NT2/D1 (cell line): ENCODE measurements around the gene ZKSCAN4.

Experiments
- DNase-seq: peaks from one replicate; pipeline ENCODE4 v3.0.0-alpha.2; 2011; ENCODE audit warnings: low read depth, low spot score
- H3K27me3 ChIP-seq: 2 replicates; pipeline ENCODE4 v1.6.0; 2011; ENCODE audit warnings: mild to moderate bottlenecking; ENCODE audit not compliant: insufficient read length, insufficient read depth
- H3K36me3 ChIP-seq: 2 replicates; pipeline ENCODE4 v1.6.1; 2011; ENCODE audit warnings: mild to moderate bottlenecking, low read length, mixed read lengths; ENCODE audit not compliant: insufficient read depth, insufficient read length
- H3K4me1 ChIP-seq: 2 replicates; pipeline ENCODE4 v1.5.1; 2011; ENCODE audit not compliant: insufficient read depth, insufficient read length
- H3K4me3 ChIP-seq: 2 replicates; pipeline ENCODE4 v1.5.1; 2011; ENCODE audit warnings: low read depth; ENCODE audit not compliant: insufficient read length
- H3K9ac ChIP-seq: 2 replicates; pipeline ENCODE4 v1.6.0; 2011; ENCODE audit warnings: low read depth; ENCODE audit not compliant: insufficient read length
- H3K9me3 ChIP-seq: 2 replicates; pipeline ENCODE4 v1.5.1; 2011; ENCODE audit warnings: mild to moderate bottlenecking, low read length; ENCODE audit not compliant: insufficient read depth
- SUZ12 ChIP-seq: IDR thresholded peaks from 2 replicates; pipeline ENCODE4 v1.6.1; 2011; ENCODE audit not compliant: insufficient read length, insufficient read depth; ENCODE audit errors: extremely low read depth
- YY1 ChIP-seq: IDR thresholded peaks from 2 replicates; pipeline ENCODE4 v1.6.1; 2011; ENCODE audit not compliant: insufficient read length, insufficient read depth
- ZNF274 ChIP-seq: IDR thresholded peaks from 2 replicates; pipeline ENCODE4 v1.6.1; 2011; ENCODE audit warnings: mild to moderate bottlenecking, low read depth, low read length

The ZKSCAN4 gene

DNA sequence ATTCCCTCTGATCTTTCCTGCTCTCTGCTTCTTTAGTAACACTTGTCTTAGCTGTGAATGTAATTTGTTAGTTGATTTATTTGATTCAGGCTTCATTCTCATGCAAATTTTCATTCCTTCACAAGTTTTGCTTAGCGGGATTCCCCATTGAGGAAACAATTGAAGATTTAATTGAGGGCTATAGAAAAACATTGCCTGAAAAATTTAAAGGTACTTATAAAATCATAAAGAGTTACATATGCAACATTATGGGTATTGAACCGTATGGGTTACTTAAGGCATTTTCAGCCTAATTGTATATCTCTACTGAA lies 38.9 kb downstream of the ZKSCAN4 start:
- TF ChIP-seq YY1: no peak
- no peak for TF ChIP-seq SUZ12
- TF ChIP-seq ZNF274: no peak
- H3K27me3 ChIP-seq: peaks cover 68% of the 10 kb centered on the region
- H3K9me3 ChIP-seq: peaks cover 10% of the 10 kb centered on the region; the same call in 1 of the 2 replicates
- H3K4me1 ChIP-seq: peaks cover 5% of the 10 kb centered on the region
- H3K9ac ChIP-seq: no peak overlapping the region
- H3K36me3 ChIP-seq: no peaks in the 10 kb centered on the region
- H3K4me3 ChIP-seq: no peak overlapping the region
- no peak for DNase-seq

DNA sequence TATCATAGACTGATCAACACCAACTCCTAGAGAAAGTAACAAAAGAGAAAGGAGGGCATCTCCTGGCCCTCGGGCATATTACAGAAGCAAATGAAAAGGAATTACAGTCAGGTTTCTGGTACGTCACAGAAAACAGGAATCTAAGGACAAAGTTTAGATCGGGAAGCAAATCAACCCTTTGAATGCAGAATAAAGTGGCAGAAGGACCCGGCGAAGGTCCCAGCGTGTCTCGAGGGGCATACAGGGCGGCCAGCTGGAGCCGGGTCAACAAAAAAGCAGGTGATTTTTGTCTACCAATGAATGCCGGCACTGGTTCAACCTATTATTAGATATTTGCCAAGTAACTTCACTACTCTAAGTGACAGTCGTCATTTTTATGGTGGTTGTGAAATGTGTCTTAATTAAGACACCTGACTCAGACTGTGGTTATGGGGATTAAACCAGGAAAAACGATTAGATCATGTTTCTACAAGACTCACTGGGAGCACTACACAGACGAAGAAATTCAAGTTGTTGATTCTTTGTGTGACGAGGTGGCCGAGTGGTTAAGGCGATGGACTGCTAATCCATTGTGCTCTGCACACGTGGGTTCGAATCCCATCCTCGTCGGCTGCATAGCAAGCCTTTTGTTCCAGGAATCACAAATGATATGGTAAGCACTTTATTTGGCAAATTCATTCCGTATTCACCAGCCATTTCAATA lies 39.4 kb downstream of the ZKSCAN4 start:
- DNase-seq: peak; percentile 42
- peaks cover 5% of the 10 kb centered on the region; the same call in 1 of the 2 replicates for H3K9me3 ChIP-seq

DNA sequence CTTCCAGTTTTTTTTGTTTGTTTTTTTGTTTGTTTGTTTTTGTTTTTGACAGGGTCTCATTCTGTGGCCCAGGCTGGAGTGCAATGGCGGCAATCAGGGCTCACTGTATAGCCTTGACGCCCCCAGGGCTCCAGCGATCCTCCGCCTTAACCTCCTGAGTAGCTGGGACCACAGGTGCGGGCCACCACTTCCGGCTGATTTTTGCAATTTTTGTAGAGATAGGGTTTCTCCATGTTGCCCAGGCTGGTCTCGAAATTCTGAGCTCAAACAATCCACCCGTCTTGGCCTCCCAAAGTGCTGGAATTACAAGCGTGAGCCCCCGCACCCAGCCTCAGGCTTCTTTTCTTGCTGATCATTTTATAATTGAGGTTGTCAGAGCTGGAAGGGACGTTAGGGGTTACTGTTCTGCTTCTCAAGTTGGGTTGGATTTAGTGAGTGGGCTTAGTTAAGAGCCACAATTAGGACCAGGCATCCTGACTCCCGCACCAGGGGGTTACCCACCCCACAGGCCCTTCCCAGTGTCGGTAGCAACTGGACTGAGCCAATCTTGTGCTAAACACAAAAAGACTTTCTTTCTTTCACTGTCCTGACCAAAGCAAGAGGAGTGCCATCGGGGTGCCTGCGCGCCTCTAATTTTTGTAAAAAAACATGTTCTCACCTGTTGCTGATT lies 40.1 kb downstream of the ZKSCAN4 start:
- no peaks in the 10 kb centered on the region for H3K36me3 ChIP-seq
- H3K9ac ChIP-seq: peak overlapping the region; percentile 21
- H3K4me3 ChIP-seq: peak overlapping the region; percentile 32
- no peaks in the 10 kb centered on the region for H3K9me3 ChIP-seq
- peaks cover 5% of the 10 kb centered on the region for H3K4me1 ChIP-seq
- TF ChIP-seq ZNF274 (no peak), SUZ12 (no peak), YY1 (no peak)
- DNase-seq: no peak
- peaks cover 73% of the 10 kb centered on the region for H3K27me3 ChIP-seq

More for the DNA sequence above, 39.4 kb downstream of the ZKSCAN4 start:
- H3K4me3 ChIP-seq: peak overlapping the region; percentile 32
- H3K27me3 ChIP-seq: peaks cover 68% of the 10 kb centered on the region
- H3K36me3 ChIP-seq: no peaks in the 10 kb centered on the region
- no peak for TF ChIP-seq ZNF274
- no peak for TF ChIP-seq YY1
- TF ChIP-seq SUZ12: no peak
- peak overlapping the region; percentile 21 for H3K9ac ChIP-seq
- peaks cover 5% of the 10 kb centered on the region for H3K4me1 ChIP-seq

- Histone ChIP-seq H3K4me1 (no peaks in the 10 kb centered on the region), H3K4me3 (no peak overlapping the region), H3K36me3 (no peaks in the 10 kb centered on the region), H3K9me3 (no peaks in the 10 kb centered on the region), H3K27me3 (peaks cover 92% of the 10 kb centered on the region), H3K9ac (no peak overlapping the region)
- DNase-seq: no peak
- no peak for TF ChIP-seq ZNF274
- TF ChIP-seq YY1: no peak
- no peak for TF ChIP-seq SUZ12
Observed at GRCh38 chr6:28209753-28210535, 42.1 kb downstream of the ZKSCAN4 start.

- no peaks in the 10 kb centered on the region for H3K9me3 ChIP-seq
- TF ChIP-seq YY1: no peak
- TF ChIP-seq SUZ12: no peak
- no peak for TF ChIP-seq ZNF274
- DNase-seq: no peak
- no peaks in the 10 kb centered on the region for H3K36me3 ChIP-seq
- peak overlapping the region; percentile 35 for H3K4me3 ChIP-seq
- no peak overlapping the region for H3K9ac ChIP-seq
- no peaks in the 10 kb centered on the region for H3K4me1 ChIP-seq
- peaks cover 89% of the 10 kb centered on the region for H3K27me3 ChIP-seq
Observed at GRCh38 chr6:28208111-28208659, 43.9 kb downstream of the ZKSCAN4 start.

DNA sequence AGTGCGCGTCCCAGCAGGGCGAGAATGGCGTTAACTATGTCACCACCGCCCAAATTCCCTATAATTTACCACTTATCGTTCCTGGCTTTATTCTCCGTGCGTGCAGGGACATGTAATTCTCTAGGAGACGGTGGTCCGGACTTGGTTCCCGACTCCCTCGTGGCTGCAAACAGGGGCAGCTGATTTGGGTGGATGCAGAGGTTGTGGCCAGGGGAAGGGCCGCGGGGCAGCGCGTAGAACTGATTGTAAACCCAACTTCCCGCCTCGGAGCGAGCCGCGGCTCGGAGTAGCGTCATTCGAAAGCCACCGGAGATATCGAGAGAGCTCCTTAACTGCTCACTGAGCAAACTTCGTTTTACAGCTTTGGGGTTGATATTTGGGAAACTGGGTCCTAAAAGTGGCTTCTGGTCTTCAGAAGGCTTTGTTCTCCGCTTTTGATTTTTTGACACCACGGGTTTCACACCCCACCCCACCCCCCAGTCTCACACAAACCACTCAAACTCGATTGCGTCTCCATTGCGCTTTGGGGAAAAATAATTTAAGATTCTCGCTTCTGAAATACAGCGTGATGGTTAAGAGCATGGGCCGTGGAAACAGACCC lies 44.5 kb downstream of the ZKSCAN4 start:
- Histone ChIP-seq H3K36me3 (no peaks in the 10 kb centered on the region), H3K27me3 (peaks cover 83% of the 10 kb centered on the region), H3K4me3 (peak overlapping the region; percentile 35), H3K9me3 (no peaks in the 10 kb centered on the region), H3K4me1 (no peaks in the 10 kb centered on the region), H3K9ac (no peak overlapping the region)
- TF ChIP-seq SUZ12: no peak
- TF ChIP-seq YY1: no peak
- no peak for DNase-seq
